ENCODE measurements around the gene ELMOD2.
A peak's percentile ranks its signal among the peaks of the same experiment; 100 is the strongest.
"Not testable (repeated sequence)": the region's sequence is repeated elsewhere in the genome, so short reads cannot be mapped to it uniquely, and the experiment has no call there.

ELMOD2 gene

GRCh38 chr4:140523857-140524742 lies at the start of gene ELMOD2:
Gene ELMOD2 (plus strand): TSS chr4:140524168. CDS start chr4:140525429, 1,261 bp downstream.
- peak; percentile 98 for FAIRE-seq

DNA sequence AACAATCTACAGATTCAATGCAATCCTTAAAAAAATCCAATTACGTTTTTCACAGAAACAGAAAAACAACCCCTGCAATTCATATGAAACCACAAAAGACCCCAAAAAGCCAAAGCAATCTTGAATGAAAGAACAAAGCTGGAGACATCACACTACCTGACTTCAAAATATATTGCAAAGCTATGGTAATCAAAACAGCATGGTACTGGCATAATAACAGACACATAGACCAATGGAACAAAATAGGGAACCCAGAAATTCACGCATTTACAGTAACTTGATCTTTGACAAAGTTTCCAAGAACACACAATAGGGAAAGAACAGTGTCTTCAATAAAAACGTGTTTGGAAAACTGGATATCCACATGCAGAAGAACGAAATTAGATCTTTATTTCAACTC lies 40.5 kb upstream of the ELMOD2 start:
- no peak for FAIRE-seq

DNA sequence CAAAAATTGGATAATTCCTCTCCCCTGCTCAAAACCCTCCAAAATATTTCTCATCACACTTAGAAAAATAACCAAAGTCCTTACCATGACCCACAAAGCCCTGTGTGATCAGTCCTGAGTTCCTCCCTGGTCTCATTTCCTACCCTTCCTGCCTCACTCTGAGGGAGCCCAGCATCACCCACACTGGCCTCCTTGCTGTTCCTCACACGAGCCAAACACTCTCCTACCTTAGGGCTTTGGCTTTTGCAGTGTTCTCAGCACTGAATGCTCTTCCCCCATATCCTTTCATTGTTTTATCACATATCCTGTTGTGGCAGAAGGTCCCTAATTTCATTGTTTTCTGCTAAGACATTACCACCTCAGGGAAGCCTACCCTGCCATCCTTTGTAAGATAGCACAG lies 38.0 kb upstream of the ELMOD2 start:
- FAIRE-seq = no peak

- FAIRE-seq = no peak
Observed at GRCh38 chr4:140497405-140497746, 26.6 kb upstream of the ELMOD2 start.

- no peak for FAIRE-seq
Observed at GRCh38 chr4:140497747-140498636, 26.0 kb upstream of the ELMOD2 start, which contains the start of gene MGAT4D. Gene MGAT4D (minus strand): TSS chr4:140498293. CDS start chr4:140498222, 71 bp downstream.

GRCh38 chr4:140499391-140499790 lies 24.6 kb upstream of the ELMOD2 start:
- FAIRE-seq = no peak

GRCh38 chr4:140504261-140504660 lies 19.7 kb upstream of the ELMOD2 start:
- no peak for FAIRE-seq

DNA sequence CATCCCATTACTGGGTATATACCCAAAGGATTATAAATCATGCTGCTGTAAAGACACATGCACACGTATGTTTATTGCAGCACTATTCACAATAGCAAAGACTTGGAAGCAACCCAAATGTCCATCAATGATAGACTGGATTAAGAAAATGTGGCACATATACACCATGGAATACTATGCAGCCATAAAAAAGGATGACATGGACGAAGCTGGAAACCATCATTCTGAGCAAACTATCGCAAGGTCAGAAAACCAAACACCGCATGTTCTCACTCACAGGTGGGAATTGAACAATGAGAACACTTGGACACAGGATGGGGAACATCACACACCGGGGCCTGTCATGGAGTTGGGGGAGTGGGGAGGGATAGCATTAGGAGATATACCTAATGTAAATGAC lies 10.2 kb upstream of the ELMOD2 start:
- FAIRE-seq = not testable (repeated sequence)

GRCh38 chr4:140515423-140515822 lies 8.5 kb upstream of the ELMOD2 start:
- FAIRE-seq = no peak

GRCh38 chr4:140523370-140523856 lies 555 bp upstream of the ELMOD2 start:
- FAIRE-seq = no peak

DNA sequence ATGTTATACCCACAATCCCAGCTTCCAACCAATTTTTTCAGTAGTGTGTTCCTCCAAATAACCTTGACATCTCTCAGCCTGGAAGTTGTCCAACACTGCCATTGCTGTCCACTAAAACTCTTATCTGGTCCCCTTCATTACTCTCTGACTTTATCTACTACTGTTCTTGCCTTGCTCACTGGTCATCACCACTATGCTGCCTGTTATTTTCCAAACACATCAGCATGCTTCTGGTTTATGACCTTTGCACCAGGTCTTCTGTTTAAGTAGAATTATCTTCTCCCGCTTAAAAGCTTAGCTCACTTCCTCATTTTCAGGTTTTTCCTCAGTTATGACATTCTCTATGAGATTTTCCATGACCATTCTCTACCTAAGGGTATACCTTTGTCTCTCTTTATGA lies 5.5 kb downstream of the ELMOD2 start:
- FAIRE-seq = no peak

DNA sequence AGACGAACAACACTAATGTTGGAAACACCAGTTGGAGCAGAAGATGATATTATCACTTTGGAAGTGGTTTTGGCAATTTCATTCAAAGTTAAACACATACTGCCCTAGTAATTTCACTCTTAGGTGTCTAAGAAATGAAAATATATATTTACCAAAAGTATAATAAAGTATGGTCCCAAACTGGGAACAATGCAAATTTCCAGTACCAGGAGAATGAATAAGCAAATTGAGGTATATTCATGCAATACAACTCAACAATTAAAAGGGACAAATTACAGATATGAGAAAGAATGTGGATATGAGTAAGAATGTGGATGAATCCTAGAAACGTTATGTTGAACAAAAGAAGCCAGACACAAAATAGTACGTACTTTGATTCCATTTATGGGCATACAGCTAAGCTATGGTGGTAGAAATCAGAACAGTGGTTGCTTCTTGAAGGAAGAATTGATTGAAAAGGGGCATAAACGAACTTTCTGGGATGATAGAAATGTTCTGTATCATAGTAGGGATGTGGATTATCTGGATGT lies 10.0 kb downstream of the ELMOD2 start:
- no peak for FAIRE-seq

DNA sequence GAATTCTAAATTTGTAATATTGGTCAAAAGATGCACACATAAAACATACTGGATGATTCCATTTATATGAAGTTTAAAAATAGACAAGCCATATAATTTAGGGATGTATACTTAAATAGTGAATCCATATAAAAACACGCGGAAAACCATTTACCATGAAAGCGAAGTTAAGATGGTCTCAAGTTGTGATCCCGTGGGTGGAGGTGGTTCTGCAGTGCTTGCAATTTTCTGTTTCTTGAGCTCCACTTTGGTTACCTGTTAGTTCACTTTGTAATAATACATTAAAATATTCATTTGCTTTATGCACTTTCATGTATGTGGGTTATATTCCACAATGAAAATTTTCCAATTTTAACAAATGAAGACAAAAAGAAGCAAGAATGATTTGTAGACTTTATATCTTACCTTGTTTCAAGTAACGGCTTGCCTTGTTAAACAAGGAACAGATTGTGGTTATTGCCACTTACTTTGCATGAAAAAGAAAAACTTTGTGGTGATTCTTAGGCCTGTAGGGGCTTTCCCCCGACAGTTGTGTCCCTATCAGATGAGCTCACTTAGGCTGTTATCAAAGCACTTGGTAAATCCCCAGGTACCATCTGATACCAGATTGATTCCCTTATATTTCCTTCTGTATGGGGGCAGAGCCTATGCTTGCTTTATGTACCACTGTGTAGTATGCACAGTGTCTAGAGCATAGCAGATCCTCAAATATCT lies 32.6 kb downstream of the ELMOD2 start:
- no peak for FAIRE-seq

- no peak for FAIRE-seq
Observed at GRCh38 chr4:140557831-140558435, 34.0 kb downstream of the ELMOD2 start.

- FAIRE-seq = no peak
Observed at GRCh38 chr4:140559696-140560095, 35.7 kb downstream of the ELMOD2 start.

DNA sequence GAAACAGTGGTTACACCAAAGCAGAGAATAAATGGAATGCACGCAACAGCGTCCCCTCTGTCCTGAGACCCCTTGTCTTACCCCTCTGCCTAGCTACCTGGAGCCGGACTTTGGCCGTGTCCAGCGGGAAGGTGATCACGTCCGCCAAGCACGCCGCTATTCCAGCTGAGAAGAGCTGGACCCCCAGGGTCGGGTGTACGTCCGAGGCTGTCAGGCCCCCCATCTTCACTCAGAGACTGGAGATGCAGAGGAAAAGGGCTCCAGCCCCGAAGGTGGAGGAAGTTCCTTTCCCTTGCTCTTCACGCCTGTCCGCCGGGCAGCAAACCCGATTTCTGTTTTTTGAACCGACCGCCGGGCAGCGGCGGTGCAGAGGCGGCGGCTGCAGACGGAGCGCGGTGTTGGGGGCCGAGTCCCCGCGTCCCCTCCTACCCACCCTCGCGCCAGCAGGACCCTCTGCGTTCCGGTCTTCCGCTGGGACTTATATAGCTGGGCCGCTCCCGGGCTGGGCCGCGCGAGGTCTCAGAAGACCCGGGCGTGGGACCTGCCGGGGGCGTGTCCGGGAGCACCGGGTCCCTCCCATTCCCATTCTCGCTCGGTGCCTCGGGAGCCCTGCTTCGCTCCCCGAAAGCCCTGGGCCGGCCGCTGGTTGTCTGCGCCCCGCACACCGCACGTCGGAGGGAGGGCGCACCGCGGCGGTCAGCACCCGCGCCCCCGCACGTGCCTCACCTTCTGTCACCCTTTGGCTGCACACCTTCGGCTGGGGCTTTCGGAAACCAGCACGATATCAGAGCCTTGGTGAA lies 44.7 kb downstream of the ELMOD2 start, which contains the start of gene UCP1:
UCP1 (minus strand) TSS at position 455 of the 800 bp plus-strand sequence; CDS start at position 223, 232 bp downstream.
- no peak for FAIRE-seq

- FAIRE-seq = no peak
Observed at GRCh38 chr4:140569307-140569638, 45.3 kb downstream of the ELMOD2 start.

DNA sequence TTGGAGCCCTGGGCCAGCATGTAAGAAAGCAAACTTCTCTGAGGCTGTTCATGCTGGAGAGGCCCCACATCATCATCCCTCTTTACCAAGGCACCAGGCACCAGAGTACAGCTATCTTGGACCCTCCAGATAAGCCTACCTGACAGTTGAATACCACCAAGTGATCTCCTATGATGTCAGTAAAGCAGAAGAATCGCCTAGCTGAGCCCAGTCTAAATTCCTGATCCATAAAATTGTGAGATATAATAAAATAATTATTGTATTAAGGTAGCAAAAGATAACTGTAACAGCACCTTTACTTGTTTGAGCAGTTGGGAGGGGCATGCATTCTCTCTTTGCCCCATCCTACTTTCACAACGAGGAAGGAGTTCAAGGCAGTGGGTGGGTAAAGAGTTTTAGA lies 47.7 kb downstream of the ELMOD2 start:
- no peak for FAIRE-seq

- no peak for FAIRE-seq
Observed at GRCh38 chr4:140575489-140575888, 51.5 kb downstream of the ELMOD2 start.

DNA sequence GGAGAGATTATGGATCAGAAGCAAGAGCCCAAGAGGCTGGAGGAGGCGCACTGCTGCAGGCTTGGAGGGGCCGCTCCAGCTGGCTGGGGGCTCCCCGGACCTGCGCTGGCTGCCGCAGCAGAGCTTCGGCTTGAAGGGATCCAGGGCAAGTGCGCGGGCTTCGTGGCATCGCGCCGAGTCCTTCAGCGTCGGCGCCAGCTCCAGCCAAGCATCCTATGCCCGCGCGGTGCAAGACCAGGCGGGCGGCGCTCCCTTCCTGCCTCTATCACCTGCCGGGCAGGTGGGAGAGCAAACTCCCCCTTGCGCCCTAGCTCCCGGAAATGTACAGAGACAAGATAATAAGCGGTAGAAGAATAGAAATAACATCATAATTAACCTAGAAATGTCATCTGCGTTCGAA lies 55.3 kb downstream of the ELMOD2 start:
- no peak for FAIRE-seq

- FAIRE-seq = no peak
Observed at GRCh38 chr4:140581078-140581477, 57.1 kb downstream of the ELMOD2 start.

Measured in G401.6 (cell line).